HepG2 (cell line): ENCODE results near the gene ANXA5. TPM values are rescaled to one million over a fixed set of nuclear protein-coding genes. Genes with fewer than 3 reads are reported as not detected.

ENCODE experiments used
- AGO2 ChIP-seq: fragments of 200-400 bp; formaldehyde crosslinking; optimal IDR thresholded peaks from 2 replicates; pipeline ENCODE3; 2017; ENCODE audit warnings: mild to moderate bottlenecking, low read depth, low read length, moderate library complexity
- ARID2 ChIP-seq: sonication (generic); formaldehyde crosslinking; IDR thresholded peaks from 2 replicates; pipeline ENCODE4 v1.8.1; 2022; ENCODE audit warnings: mild to moderate bottlenecking, missing genetic modification reagents, borderline replicate concordance
- FOXO1 ChIP-seq: sonication (generic); formaldehyde crosslinking; IDR thresholded peaks from 2 replicates; pipeline ENCODE4 v1.4.0; 2020; ENCODE audit warnings: missing genetic modification reagents
- HDAC2 ChIP-seq: sonication (generic); formaldehyde crosslinking; IDR thresholded peaks from 2 replicates; pipeline ENCODE4 v1.4.0; 2020; ENCODE audit warnings: missing genetic modification reagents
- HNRNPLL ChIP-seq: fragments of 200-400 bp; formaldehyde crosslinking; IDR thresholded peaks from 2 replicates; pipeline ENCODE4 v1.6.1; 2017; ENCODE audit warnings: mild to moderate bottlenecking, low read depth, low read length; ENCODE audit not compliant: poor library complexity, severe bottlenecking
- HOXD1 ChIP-seq: sonication (generic); formaldehyde crosslinking; IDR thresholded peaks from 2 replicates; pipeline ENCODE4 v1.5.0; 2020; ENCODE audit warnings: missing genetic modification reagents
- KDM3A ChIP-seq: IDR thresholded peaks from 2 replicates; pipeline ENCODE4 v1.6.1; 2018; ENCODE audit warnings: low read depth, missing compliant biosample characterization
- MTF1 ChIP-seq: sonication (generic); formaldehyde crosslinking; IDR thresholded peaks from 2 replicates; pipeline ENCODE4 v1.5.0; 2020; ENCODE audit warnings: missing genetic modification reagents
- NCOR1 ChIP-seq: fragments of 200-600 bp; sonication (generic); IDR thresholded peaks from 2 replicates; pipeline ENCODE4 v1.7.0; 2017; ENCODE audit warnings: antibody characterized with exemption, low read length, borderline replicate concordance
- POLR2AphosphoS5 ChIP-seq: IDR thresholded peaks from 2 replicates; pipeline ENCODE4 v1.6.1; 2012; ENCODE audit warnings: low read depth, low read length
- REXO4 ChIP-seq: sonication (generic); formaldehyde crosslinking; IDR thresholded peaks from 2 replicates; pipeline ENCODE4 v1.8.0; 2022; ENCODE audit warnings: missing genetic modification reagents, mild to moderate bottlenecking, borderline replicate concordance
- ZFP36L2 ChIP-seq: sonication (generic); formaldehyde crosslinking; IDR thresholded peaks from 2 replicates; pipeline ENCODE4 v1.4.0; 2020; ENCODE audit warnings: missing genetic modification reagents
- ZNF331 ChIP-seq: sonication (generic); formaldehyde crosslinking; IDR thresholded peaks from 2 replicates; pipeline ENCODE4 v1.4.0; 2020; ENCODE audit warnings: missing genetic modification reagents
- ZNF605 ChIP-seq: sonication (generic); formaldehyde crosslinking; IDR thresholded peaks from 2 replicates; pipeline ENCODE4 v1.8.0; 2022; ENCODE audit warnings: mild to moderate bottlenecking, missing genetic modification reagents
- ZNF644 ChIP-seq: IDR thresholded peaks from 2 replicates; pipeline ENCODE4 v1.6.1; 2016; ENCODE audit warnings: low read depth
- ZNF660 ChIP-seq: sonication (generic); formaldehyde crosslinking; IDR thresholded peaks from 2 replicates; pipeline ENCODE4 v1.5.1; 2020; ENCODE audit warnings: mild to moderate bottlenecking, low read depth, missing genetic modification reagents, borderline replicate concordance
- ZNF792 ChIP-seq: IDR thresholded peaks from 2 replicates; pipeline ENCODE4 v1.6.1; 2016
- polyA plus RNA-seq, 8 experiments: library from polyadenylated mRNA; depleted of rRNA in 3 of 8; stranded (reverse) in 7 of 8; unstranded in 1 of 8; fragments of >200 nt; fragmentation: Illumina TruSeq in 4 of 8; extraction: Trizol in 4 of 8; gene quantifications; 2 replicates each; pipeline versions ENCODE4 v1.2.1 to v1.2.3, GENCODE V29; 2011 to 2016; ENCODE audit warnings: low read depth in 4 of 8, missing spikeins in 1 of 8, mixed read lengths in 1 of 8; ENCODE audit not compliant: insufficient read depth in 1 of 8
- total RNA-seq, 5 experiments: library from RNA; depleted of rRNA; stranded (reverse); fragments of >200 nt; fragmentation: Illumina TruSeq; extraction: Trizol; gene quantifications; 2 replicates each; pipeline ENCODE4 v1.2.3, GENCODE V29; 2016; ENCODE audit warnings: low read depth in 1 of 5
- TF ChIP-seq, protein P1 (sequence below), 2 experiments: sonication (generic) in 1 of 2; formaldehyde crosslinking in 1 of 2; IDR thresholded peaks; 2 replicates each; pipeline versions ENCODE4 v1.6.1 to v1.9.0; 2014 to 2022; ENCODE audit warnings: antibody characterized with exemption in 1 of 2, borderline replicate concordance in 1 of 2, inconsistent platforms in 1 of 2, low read depth in 1 of 2, missing genetic modification reagents in 1 of 2
- TF ChIP-seq, protein P2 (sequence below): sonication (generic); formaldehyde crosslinking; conservative IDR thresholded peaks from 2 replicates; pipeline ENCODE4 v1.4.0; 2020; ENCODE audit warnings: missing genetic modification reagents
- TF ChIP-seq, protein P3 (sequence below): sonication (generic); formaldehyde crosslinking; IDR thresholded peaks from 2 replicates; pipeline ENCODE4 v1.4.0; 2020; ENCODE audit warnings: missing genetic modification reagents

ANXA5 gene
- total and polyA plus RNA-seq, 2 of the 13 experiments (the other 11 are each of a cell fraction or from before 2014, with no cell fraction given) = 209 to 342 TPM

DNA sequence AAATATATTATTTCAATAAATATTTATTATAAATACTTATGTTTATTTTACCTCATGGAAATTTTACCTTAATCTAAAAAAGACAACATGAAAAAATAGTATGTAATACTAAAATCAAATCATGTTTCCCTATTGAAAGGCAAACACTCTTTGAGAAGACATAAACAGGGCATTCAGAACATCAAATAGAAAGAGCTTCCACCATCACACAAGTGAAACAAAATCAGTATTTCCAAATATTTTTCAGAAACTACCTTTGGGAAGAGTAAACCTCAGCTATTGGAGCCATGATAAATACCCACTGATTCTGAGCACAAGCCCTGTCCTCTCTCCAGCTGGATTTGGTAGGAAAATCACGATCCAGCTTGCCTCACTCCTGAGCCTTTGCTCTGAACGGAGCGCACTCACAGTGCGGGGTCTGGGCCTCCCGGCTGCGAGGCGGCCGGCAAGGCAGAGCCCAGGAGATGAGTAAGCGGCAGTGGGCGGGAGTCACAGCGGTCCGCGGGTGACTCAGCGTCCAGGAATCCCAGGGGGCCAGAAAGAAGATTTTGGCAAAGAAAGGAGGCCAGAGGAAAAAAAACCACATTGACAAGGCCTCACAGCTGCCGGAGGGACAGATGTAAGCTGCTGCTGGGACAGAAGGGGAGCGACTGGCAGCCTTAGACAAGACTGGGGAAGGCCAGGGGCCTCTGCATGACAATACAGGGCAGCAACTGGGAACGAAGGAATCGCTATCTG is 14.7 kb upstream of the ANXA5 start (continued):
- TF ChIP-seq, protein P1, sequence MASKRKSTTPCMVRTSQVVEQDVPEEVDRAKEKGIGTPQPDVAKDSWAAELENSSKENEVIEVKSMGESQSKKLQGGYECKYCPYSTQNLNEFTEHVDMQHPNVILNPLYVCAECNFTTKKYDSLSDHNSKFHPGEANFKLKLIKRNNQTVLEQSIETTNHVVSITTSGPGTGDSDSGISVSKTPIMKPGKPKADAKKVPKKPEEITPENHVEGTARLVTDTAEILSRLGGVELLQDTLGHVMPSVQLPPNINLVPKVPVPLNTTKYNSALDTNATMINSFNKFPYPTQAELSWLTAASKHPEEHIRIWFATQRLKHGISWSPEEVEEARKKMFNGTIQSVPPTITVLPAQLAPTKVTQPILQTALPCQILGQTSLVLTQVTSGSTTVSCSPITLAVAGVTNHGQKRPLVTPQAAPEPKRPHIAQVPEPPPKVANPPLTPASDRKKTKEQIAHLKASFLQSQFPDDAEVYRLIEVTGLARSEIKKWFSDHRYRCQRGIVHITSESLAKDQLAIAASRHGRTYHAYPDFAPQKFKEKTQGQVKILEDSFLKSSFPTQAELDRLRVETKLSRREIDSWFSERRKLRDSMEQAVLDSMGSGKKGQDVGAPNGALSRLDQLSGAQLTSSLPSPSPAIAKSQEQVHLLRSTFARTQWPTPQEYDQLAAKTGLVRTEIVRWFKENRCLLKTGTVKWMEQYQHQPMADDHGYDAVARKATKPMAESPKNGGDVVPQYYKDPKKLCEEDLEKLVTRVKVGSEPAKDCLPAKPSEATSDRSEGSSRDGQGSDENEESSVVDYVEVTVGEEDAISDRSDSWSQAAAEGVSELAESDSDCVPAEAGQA (IDR thresholded peaks at IDR 0.05; ENCODE audit: low read depth) = no peak
- TF ChIP-seq, protein P1 (CRISPR knock-in tag; IDR thresholded peaks at IDR 0.05; ENCODE audit: borderline replicate concordance) = no peak
- peak; percentile 45; the same call in 1 of the 2 replicates for TF ChIP-seq ZNF605 (CRISPR knock-in tag)
- no peak for TF ChIP-seq POLR2AphosphoS5
- TF ChIP-seq NCOR1 = no peak
- peak; percentile 52; the same call in 1 of the 2 replicates for TF ChIP-seq ZNF792
- no peak for TF ChIP-seq REXO4 (CRISPR knock-in tag)
- TF ChIP-seq, protein P2, sequence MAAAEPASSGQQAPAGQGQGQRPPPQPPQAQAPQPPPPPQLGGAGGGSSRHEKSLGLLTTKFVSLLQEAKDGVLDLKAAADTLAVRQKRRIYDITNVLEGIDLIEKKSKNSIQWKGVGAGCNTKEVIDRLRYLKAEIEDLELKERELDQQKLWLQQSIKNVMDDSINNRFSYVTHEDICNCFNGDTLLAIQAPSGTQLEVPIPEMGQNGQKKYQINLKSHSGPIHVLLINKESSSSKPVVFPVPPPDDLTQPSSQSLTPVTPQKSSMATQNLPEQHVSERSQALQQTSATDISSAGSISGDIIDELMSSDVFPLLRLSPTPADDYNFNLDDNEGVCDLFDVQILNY (CRISPR knock-in tag) = no peak
- TF ChIP-seq ZNF331 (CRISPR knock-in tag) = peak; percentile 61; the same call in 1 of the 2 replicates
- peak; percentile 86 for TF ChIP-seq HNRNPLL
- TF ChIP-seq KDM3A (CRISPR knock-in tag) = no peak
- no peak for TF ChIP-seq ZNF660
- no peak for TF ChIP-seq AGO2
- TF ChIP-seq FOXO1 (CRISPR knock-in tag) = 0 out of 2 replicates have a peak, but pooled peaks have one; percentile 23
- TF ChIP-seq MTF1 (CRISPR knock-in tag) = no peak
- no peak for TF ChIP-seq ZNF644 (CRISPR knock-in tag)
- TF ChIP-seq ARID2 = no peak
- TF ChIP-seq HDAC2 = 0 out of 2 replicates have a peak, but pooled peaks have one; percentile 44
- TF ChIP-seq, protein P3, sequence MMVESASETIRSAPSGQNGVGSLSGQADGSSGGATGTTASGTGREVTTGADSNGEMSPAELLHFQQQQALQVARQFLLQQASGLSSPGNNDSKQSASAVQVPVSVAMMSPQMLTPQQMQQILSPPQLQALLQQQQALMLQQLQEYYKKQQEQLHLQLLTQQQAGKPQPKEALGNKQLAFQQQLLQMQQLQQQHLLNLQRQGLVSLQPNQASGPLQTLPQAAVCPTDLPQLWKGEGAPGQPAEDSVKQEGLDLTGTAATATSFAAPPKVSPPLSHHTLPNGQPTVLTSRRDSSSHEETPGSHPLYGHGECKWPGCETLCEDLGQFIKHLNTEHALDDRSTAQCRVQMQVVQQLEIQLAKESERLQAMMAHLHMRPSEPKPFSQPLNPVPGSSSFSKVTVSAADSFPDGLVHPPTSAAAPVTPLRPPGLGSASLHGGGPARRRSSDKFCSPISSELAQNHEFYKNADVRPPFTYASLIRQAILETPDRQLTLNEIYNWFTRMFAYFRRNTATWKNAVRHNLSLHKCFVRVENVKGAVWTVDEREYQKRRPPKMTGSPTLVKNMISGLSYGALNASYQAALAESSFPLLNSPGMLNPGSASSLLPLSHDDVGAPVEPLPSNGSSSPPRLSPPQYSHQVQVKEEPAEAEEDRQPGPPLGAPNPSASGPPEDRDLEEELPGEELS = 0 out of 2 replicates have a peak, but pooled peaks have one; percentile 18
- no peak for TF ChIP-seq ZFP36L2 (CRISPR knock-in tag)
- no peak for TF ChIP-seq HOXD1 (CRISPR knock-in tag)
